Endothelial cell of umbilical vein (primary cell): ENCODE results near the gene FAM118A. TPM values are rescaled to one million over a fixed set of nuclear protein-coding genes. Genes with fewer than 3 reads are reported as not detected.

Source experiments
- BruUV-seq: library from RNA; stranded (reverse); fragments of 400-500 nt; replicated peaks from 2 replicates; lab custom pipeline; 2021; lab: Mats Ljungman, UMichigan
- CTCF ChIA-PET: fragments of 300-600, 350-600 bp; sonication (Branson Sonifier 250); formaldehyde crosslinking; loops from one replicate; lab custom pipeline; 2021; ENCODE audit warnings: antibody characterized with exemption, inconsistent platforms; lab: Charles Lee
- POLR2A ChIA-PET: fragments of 300-600, 350-600 bp; sonication (Branson Sonifier 250); formaldehyde crosslinking; loops from one replicate; lab custom pipeline; 2021; ENCODE audit warnings: antibody characterized with exemption, inconsistent platforms; lab: Charles Lee
- DNase-seq: peaks from one replicate; pipeline ENCODE4 v3.0.0-alpha.2; 2011; ENCODE audit warnings: low read depth, low spot score
- FAIRE-seq: peaks from 2 replicates; lab custom pipeline; 2011; peaks lifted over from hg19 to GRCh38; lab: Jason Lieb, UNC
- H2AFZ ChIP-seq: 2 replicates; pipeline ENCODE4 v1.6.0; 2012; ENCODE audit warnings: low read depth, low read length, control low read depth, inconsistent platforms
- H3K27ac ChIP-seq: 2 replicates; pipeline ENCODE4 v1.5.1; 2011; ENCODE audit warnings: low read depth, mild to moderate bottlenecking, control low read depth, low read length, moderate library complexity; ENCODE audit not compliant: insufficient read depth
- H3K27me3 ChIP-seq, 2 experiments: 2 replicates each; pipeline versions ENCODE4 v1.6.0 to v1.6.1; 2011; ENCODE audit warnings: low read length in 2 of 2, mixed read lengths in 1 of 2; ENCODE audit not compliant: control insufficient read depth in 2 of 2, insufficient read depth in 2 of 2
- H3K36me3 ChIP-seq, 2 experiments: 2 replicates in 1 of 2; 3 replicates in 1 of 2; pipeline ENCODE4 v1.5.1; 2011; ENCODE audit warnings: low read length in 2 of 2, mild to moderate bottlenecking in 1 of 2, moderate library complexity in 1 of 2; ENCODE audit not compliant: control insufficient read depth in 2 of 2, insufficient read depth in 2 of 2; ENCODE audit errors: extremely low read depth in 1 of 2
- H3K4me1 ChIP-seq: 3 replicates; pipeline ENCODE4 v1.5.1; 2011; ENCODE audit warnings: mild to moderate bottlenecking, low read length; ENCODE audit not compliant: control insufficient read depth, insufficient read depth; ENCODE audit errors: extremely low read depth
- H3K4me2 ChIP-seq: 2 replicates; pipeline ENCODE4 v1.6.1; 2011; ENCODE audit warnings: low read length, control low read depth, mixed read lengths; ENCODE audit not compliant: insufficient read depth
- H3K4me3 ChIP-seq, 3 experiments: fragments of 200-600 bp in 1 of 3; sonication (generic), shearing (Covaris generic) in 1 of 3; replicated peaks in 1 of 3; 2 replicates each; pipeline ENCODE4 v1.5.1; 2011 to 2016; ENCODE audit warnings: control low read depth in 3 of 3, low read length in 3 of 3, mild to moderate bottlenecking in 2 of 3, inconsistent platforms in 1 of 3, low read depth in 1 of 3, moderate library complexity in 1 of 3; ENCODE audit not compliant: insufficient read depth in 1 of 3
- H3K79me2 ChIP-seq: 2 replicates; pipeline ENCODE4 v1.6.0; 2012; ENCODE audit warnings: low read length, inconsistent platforms; ENCODE audit not compliant: control insufficient read depth, insufficient read depth
- H3K9ac ChIP-seq: replicated peaks from 2 replicates; pipeline ENCODE3; 2011; ENCODE audit warnings: low read length, control low read depth; ENCODE audit not compliant: insufficient read depth; ENCODE audit errors: extremely low read depth
- H3K9me1 ChIP-seq: replicated peaks from 3 replicates; pipeline ENCODE4 v1.6.0; 2011; ENCODE audit warnings: mild to moderate bottlenecking, low read length; ENCODE audit not compliant: control insufficient read depth, insufficient read depth; ENCODE audit errors: extremely low read depth
- H3K9me3 ChIP-seq: replicated peaks from 2 replicates; pipeline ENCODE4 v1.5.1; 2012; ENCODE audit warnings: low read length, inconsistent platforms; ENCODE audit not compliant: control insufficient read depth, insufficient read depth
- H4K20me1 ChIP-seq: replicated peaks from 2 replicates; pipeline ENCODE3; 2011; ENCODE audit warnings: mild to moderate bottlenecking, low read length; ENCODE audit not compliant: control insufficient read depth, insufficient read depth; ENCODE audit errors: extremely low read depth
- EZH2 ChIP-seq: IDR thresholded peaks from 2 replicates; pipeline ENCODE4 v1.6.1; 2012; ENCODE audit warnings: borderline replicate concordance, low read depth, mild to moderate bottlenecking, moderate library complexity, low read length, inconsistent platforms; ENCODE audit not compliant: severe bottlenecking
- GATA2 ChIP-seq: IDR thresholded peaks from 2 replicates; pipeline ENCODE4 v1.7.0; 2011; ENCODE audit warnings: low read depth, mild to moderate bottlenecking, moderate library complexity, mixed read lengths, low read length; ENCODE audit not compliant: insufficient read length, insufficient read depth
- JUN ChIP-seq: IDR thresholded peaks from 2 replicates; pipeline ENCODE4 v1.6.1; 2011; ENCODE audit warnings: borderline replicate concordance, low read depth; ENCODE audit not compliant: insufficient read length, insufficient read depth
- dilution Hi-C: fragments of 300-500 bp; cut with MboI; formaldehyde crosslinking; loops from one replicate; pipeline ENCODE4 v1.15.0; 2019; ENCODE audit warnings: low sequenced_read_pairs; ENCODE audit not compliant: extremely low pct_ligation_motif_present
- intact Hi-C: fragments of 100-400 bp; cut with micrococcal nuclease; formaldehyde crosslinking; loops from one replicate; pipeline ENCODE4 v1.10.0; 2022
- polyA plus RNA-seq, 4 experiments: library from polyadenylated mRNA; depleted of rRNA in 3 of 4; stranded (reverse) in 3 of 4; unstranded in 1 of 4; fragments of >200 nt; gene quantifications; 2 replicates each; pipeline versions ENCODE4 v1.2.1 to v1.2.3, GENCODE V29; 2011 to 2012; ENCODE audit warnings: missing spikeins in 1 of 4
- total RNA-seq: library from RNA; stranded (reverse); gene quantifications from 2 replicates; pipeline ENCODE4 v1.2.3, GENCODE V29; 2021
- TF ChIP-seq, protein P1 (sequence below), 2 donors: IDR thresholded peaks; 1 replicate in 1 of 2; 2 replicates in 1 of 2; pipeline ENCODE4 v1.5.1; 2011; ENCODE audit warnings: low read length in 2 of 2, mild to moderate bottlenecking in 2 of 2, moderate library complexity in 2 of 2, control low read depth in 1 of 2, inconsistent platforms in 1 of 2, low read depth in 1 of 2; ENCODE audit not compliant: insufficient read depth in 1 of 2; ENCODE audit errors: extremely low read depth in 1 of 2
- TF ChIP-seq, protein P2 (sequence below): IDR thresholded peaks from 2 replicates; pipeline ENCODE4 v1.6.1; 2011; ENCODE audit not compliant: insufficient read depth, insufficient read length

The FAM118A gene
- total and polyA plus RNA-seq, 2 donors (not counting 3 experiments of a cell fraction or from before 2014, with no cell fraction given) = 20.2 to 25.6 TPM

DNA sequence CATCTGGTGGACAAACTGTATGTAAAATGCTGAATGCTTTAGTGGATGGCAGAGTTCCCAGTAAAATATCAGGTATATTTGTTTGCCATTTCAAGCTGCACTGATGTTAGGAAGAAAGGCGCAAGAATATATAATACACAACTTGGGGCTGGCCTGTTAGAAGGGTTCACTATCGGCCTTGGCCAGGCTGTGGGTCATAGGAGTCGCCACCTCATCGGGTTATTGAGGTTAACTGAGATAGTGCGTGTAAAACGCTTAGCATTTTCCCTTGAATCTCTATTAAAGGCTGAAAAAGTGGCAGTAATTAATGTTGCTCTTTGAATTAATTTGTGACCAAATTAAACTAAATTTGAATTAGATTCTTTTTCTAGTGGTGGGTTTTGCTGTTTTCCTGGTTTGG lies 5.1 kb downstream of the FAM118A start:
- H3K79me2 ChIP-seq = peaks cover 66% of the 10 kb centered on the region
- H2AFZ ChIP-seq = no peak overlapping the region
- H4K20me1 ChIP-seq = no peaks in the 10 kb centered on the region
- H3K9me1 ChIP-seq = no peaks in the 10 kb centered on the region
- no peak for DNase-seq
- no peaks in the 10 kb centered on the region for H3K36me3 ChIP-seq
- ChIA-PET CTCF (no interaction called here), POLR2A (no interaction called here)
- peaks cover 40% of the 10 kb centered on the region for H3K4me1 ChIP-seq
- no peak overlapping the region for H3K9ac ChIP-seq
- no peak overlapping the region for H3K4me2 ChIP-seq
- no TSS peak for BruUV-seq
- intact Hi-C loops (loop anchor here (5.0 to 10.0 kb wide), 3 partner anchors 47 to 1290 kb away; partner anchors contain the start of gene PARVB), dilution Hi-C loops (no loop called here)
- no peak overlapping the region for H3K27ac ChIP-seq
- no peak overlapping the region for H3K4me3 ChIP-seq
- TF ChIP-seq GATA2 = no peak
- no peak for TF ChIP-seq JUN
- TF ChIP-seq EZH2 = no peak
- TF ChIP-seq, protein P1, sequence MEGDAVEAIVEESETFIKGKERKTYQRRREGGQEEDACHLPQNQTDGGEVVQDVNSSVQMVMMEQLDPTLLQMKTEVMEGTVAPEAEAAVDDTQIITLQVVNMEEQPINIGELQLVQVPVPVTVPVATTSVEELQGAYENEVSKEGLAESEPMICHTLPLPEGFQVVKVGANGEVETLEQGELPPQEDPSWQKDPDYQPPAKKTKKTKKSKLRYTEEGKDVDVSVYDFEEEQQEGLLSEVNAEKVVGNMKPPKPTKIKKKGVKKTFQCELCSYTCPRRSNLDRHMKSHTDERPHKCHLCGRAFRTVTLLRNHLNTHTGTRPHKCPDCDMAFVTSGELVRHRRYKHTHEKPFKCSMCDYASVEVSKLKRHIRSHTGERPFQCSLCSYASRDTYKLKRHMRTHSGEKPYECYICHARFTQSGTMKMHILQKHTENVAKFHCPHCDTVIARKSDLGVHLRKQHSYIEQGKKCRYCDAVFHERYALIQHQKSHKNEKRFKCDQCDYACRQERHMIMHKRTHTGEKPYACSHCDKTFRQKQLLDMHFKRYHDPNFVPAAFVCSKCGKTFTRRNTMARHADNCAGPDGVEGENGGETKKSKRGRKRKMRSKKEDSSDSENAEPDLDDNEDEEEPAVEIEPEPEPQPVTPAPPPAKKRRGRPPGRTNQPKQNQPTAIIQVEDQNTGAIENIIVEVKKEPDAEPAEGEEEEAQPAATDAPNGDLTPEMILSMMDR (IDR thresholded peaks at IDR 0.05; ENCODE audit: extremely low read depth in 1 of 2, insufficient read depth in 1 of 2, low read depth in 1 of 2, low read length in 2 of 2) = no peak
- TF ChIP-seq, protein P2, sequence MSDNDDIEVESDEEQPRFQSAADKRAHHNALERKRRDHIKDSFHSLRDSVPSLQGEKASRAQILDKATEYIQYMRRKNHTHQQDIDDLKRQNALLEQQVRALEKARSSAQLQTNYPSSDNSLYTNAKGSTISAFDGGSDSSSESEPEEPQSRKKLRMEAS = no peak
- no peaks in the 10 kb centered on the region for H3K9me3 ChIP-seq
- H3K27me3 ChIP-seq = no peaks in the 10 kb centered on the region
- no peak for FAIRE-seq
